GM19043 (cell line): ENCODE data around the gene ANKDD1B.
A peak's percentile ranks its signal among the peaks of the same experiment; 100 is the strongest.
"Not testable (repeated sequence)": the region's sequence is repeated elsewhere in the genome, so short reads cannot be mapped to it uniquely, and the experiment has no call there.

Source experiments
- ATAC-seq: cut with Tn5 transposase; IDR thresholded peaks from one replicate; pipeline ENCODE4 v1.9.1; 2021; ENCODE audit warnings: low read depth; ENCODE audit not compliant: unreplicated experiment

Gene ANKDD1B

GRCh38 chr5:75694781-75695180, 83.5 kb downstream of the ANKDD1B start:
- ATAC-seq, result no peak

- ATAC-seq, result not testable (repeated sequence)
Measured at GRCh38 chr5:75695472-75696351, 84.5 kb downstream of the ANKDD1B start.

GRCh38 chr5:75701856-75702255, 90.6 kb downstream of the ANKDD1B start:
- ATAC-seq, result no peak

GRCh38 chr5:75706016-75706415, 94.8 kb downstream of the ANKDD1B start:
- ATAC-seq, result no peak

DNA sequence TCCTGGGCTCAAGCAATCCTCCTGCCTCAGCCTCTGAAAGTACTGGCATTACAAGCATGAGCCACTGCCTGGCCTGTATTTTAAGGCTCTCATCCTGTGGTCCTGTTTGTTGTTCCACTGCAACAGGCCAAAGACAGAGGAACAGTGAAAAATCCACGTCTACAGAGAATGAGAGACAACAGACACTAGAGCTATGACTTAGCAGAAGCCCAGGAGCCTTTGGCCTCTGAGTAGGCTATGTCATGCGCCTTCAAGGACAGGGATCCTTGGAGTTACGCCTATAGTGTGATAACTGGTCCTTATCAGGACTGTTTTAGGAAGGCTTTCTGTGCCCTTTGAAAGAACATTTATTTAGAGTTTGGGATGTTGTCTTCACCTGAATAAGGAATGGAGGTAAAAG, 95.5 kb downstream of the ANKDD1B start:
- ATAC-seq, result no peak

DNA sequence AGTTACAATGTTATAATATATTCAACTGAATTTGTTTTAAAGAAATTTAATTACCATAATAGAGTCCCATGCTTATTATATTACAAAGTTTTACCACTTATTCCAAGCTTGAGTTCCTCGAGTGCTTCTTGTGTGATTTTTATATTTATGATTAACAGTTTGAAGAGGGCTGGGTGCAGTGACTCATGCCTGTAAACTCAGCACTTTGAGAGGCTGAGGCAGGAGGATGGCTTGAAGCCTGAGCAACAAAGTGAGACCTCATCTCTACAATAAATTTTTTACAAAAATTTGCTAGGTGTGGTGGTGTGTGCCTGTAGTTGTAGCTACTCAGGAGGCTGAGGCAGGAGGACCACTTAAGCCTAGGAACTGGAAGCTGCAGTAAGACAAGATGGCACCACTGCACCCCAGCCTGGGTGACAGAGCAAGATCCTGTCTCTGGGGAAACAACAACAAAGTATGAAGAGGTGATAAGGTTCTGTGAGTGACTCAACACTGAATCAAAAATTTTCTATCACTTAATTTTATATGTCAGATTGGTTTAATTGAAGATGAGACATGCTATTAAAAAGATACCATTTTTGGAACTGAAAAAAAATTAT, 96.8 kb downstream of the ANKDD1B start:
- ATAC-seq, result no peak

GRCh38 chr5:75710637-75711036, 99.4 kb downstream of the ANKDD1B start:
- no peak for ATAC-seq

DNA sequence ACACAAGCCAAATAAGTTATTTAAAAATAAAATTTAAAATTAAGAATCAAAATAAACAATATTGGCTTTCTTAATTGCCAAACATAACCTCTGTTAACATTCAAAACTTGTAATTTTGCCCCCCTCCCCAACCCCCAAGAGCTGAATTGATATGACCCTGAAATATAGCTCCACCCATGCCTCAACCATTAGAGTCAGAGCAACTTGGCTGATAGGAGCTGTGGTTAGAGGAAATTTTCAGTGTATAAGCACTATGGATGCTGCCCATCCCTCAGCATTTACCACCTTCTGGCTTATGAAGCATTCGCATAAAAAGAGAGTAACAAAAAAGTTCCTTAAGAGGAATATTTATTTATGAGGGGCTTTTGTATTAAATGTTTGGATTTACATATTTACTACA, 99.9 kb downstream of the ANKDD1B start:
- ATAC-seq, result no peak

GRCh38 chr5:75712091-75712490, 100.8 kb downstream of the ANKDD1B start:
- no peak for ATAC-seq

DNA sequence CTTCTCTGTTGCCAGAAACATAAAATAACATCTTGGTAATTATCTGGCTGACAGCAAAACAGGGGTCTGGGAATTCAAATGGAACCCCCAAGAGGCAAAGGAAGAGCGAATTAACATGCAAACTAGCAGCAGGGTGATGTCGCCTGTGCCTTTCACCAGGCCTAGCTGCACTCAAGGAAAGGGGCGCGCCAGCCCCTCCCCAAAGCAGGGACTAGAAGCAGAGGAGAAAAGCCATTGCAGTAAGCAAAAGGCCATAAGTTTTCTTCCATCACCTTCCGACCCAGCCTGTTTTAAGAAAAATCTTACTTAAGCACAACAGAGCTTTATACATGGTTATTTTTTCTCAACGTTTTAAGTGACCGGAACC, 105.4 kb downstream of the ANKDD1B start:
- ATAC-seq, result peak; percentile 10

- ATAC-seq, result peak; percentile 94
Measured at GRCh38 chr5:75717082-75717922, 106.0 kb downstream of the ANKDD1B start, which contains the start of gene POC5. Gene POC5 (minus strand): TSS chr5:75717437. CDS start chr5:75712937, 4,500 bp downstream.

- ATAC-seq, result no peak
Measured at GRCh38 chr5:75720882-75721281, 109.6 kb downstream of the ANKDD1B start.
